Hepatocyte (in vitro differentiated cells): ENCODE measurements around the gene RTP1. TPM values are rescaled to one million over a fixed set of nuclear protein-coding genes. Genes with fewer than 3 reads are reported as not detected.

Experiments used
- DNase-seq: peaks from one replicate; pipeline ENCODE4 v3.0.0-alpha.2; 2016; ENCODE audit warnings: low spot score
- H2AFZ ChIP-seq: fragments of 200-600 bp; sonication (generic); 2 replicates; pipeline ENCODE4 v1.6.0; 2016; ENCODE audit warnings: antibody characterized with exemption, mild to moderate bottlenecking
- H3K27ac ChIP-seq: fragments of 200-600 bp; sonication (generic); 2 replicates; pipeline ENCODE4 v1.5.1; 2016; ENCODE audit warnings: mild to moderate bottlenecking
- H3K27me3 ChIP-seq: fragments of 200-600 bp; sonication (generic); 2 replicates; pipeline ENCODE4 v1.6.1; 2016
- H3K36me3 ChIP-seq: fragments of 200-600 bp; sonication (generic); replicated peaks from 2 replicates; pipeline ENCODE4 v1.5.1; 2016; ENCODE audit warnings: low read depth; ENCODE audit not compliant: insufficient read depth
- H3K4me1 ChIP-seq: fragments of 200-600 bp; sonication (generic); 2 replicates; pipeline ENCODE4 v1.5.1; 2016; ENCODE audit warnings: mild to moderate bottlenecking, moderate library complexity; ENCODE audit not compliant: insufficient read depth
- H3K4me2 ChIP-seq: fragments of 200-600 bp; sonication (generic); 2 replicates; pipeline ENCODE4 v1.6.0; 2016
- H3K4me3 ChIP-seq: fragments of 200-600 bp; sonication (generic); 2 replicates; pipeline ENCODE4 v1.5.1; 2016; ENCODE audit warnings: mild to moderate bottlenecking
- H3K79me2 ChIP-seq: fragments of 200-600 bp; sonication (generic); 2 replicates; pipeline ENCODE4 v1.6.0; 2017; ENCODE audit warnings: mild to moderate bottlenecking
- H3K9me2 ChIP-seq: fragments of 200-600 bp; sonication (generic); replicated peaks from 2 replicates; pipeline ENCODE4 v1.6.0; 2017; ENCODE audit warnings: mild to moderate bottlenecking; ENCODE audit not compliant: insufficient read depth
- H3K9me3 ChIP-seq: fragments of 200-600 bp; sonication (generic); 2 replicates; pipeline ENCODE4 v1.5.1; 2016; ENCODE audit warnings: low read depth, mild to moderate bottlenecking
- H4K20me1 ChIP-seq: fragments of 200-600 bp; sonication (generic); 2 replicates; pipeline ENCODE4 v1.6.0; 2016; ENCODE audit warnings: mild to moderate bottlenecking; ENCODE audit not compliant: insufficient read depth, poor library complexity, severe bottlenecking
- CTCF ChIP-seq: fragments of 200-600 bp; sonication (generic); IDR thresholded peaks from 2 replicates; pipeline ENCODE4 v1.5.1; 2016; ENCODE audit warnings: antibody characterized with exemption, mild to moderate bottlenecking; ENCODE audit not compliant: poor library complexity
- EZH2 ChIP-seq: fragments of 200-600 bp; sonication (generic); IDR thresholded peaks from 2 replicates; pipeline ENCODE4 v1.6.1; 2016; ENCODE audit warnings: antibody characterized with exemption, mild to moderate bottlenecking, borderline replicate concordance
- EZH2phosphoT487 ChIP-seq: fragments of 200-600 bp; sonication (generic); IDR thresholded peaks from one replicate; pipeline ENCODE4 v1.6.1; 2018; ENCODE audit warnings: antibody characterized with exemption, mild to moderate bottlenecking, low read depth, moderate library complexity; ENCODE audit not compliant: unreplicated experiment, severe bottlenecking
- WGBS: methylation state at CpG from one replicate; pipeline ENCODE4 v1.1.6; 2016; ENCODE audit warnings: low lambda C conversion rate; ENCODE audit errors: missing lambda C conversion rate; 5-methylcytosine and 5-hydroxymethylcytosine counted together
- polyA plus RNA-seq: library from polyadenylated mRNA; unstranded; fragments of >200 nt; fragmentation: Nextera tagmentation; extraction: Ambion mirVana; gene quantifications from 2 replicates; pipeline ENCODE4 v1.2.1, GENCODE V29; 2016
- total RNA-seq: library from RNA; depleted of rRNA; stranded (reverse); fragments of >200 nt; gene quantifications from 2 replicates; pipeline ENCODE4 v1.2.3, GENCODE V29; 2014

The RTP1 gene
- total and polyA plus RNA-seq, 2 experiments from 2014 or later: not detected

- Histone ChIP-seq H2AFZ (no peak overlapping the region), H3K27ac (no peak overlapping the region), H3K27me3 (no peaks in the 10 kb centered on the region), H3K9me3 (no peaks in the 10 kb centered on the region), H3K36me3 (no peaks in the 10 kb centered on the region), H3K79me2 (no peaks in the 10 kb centered on the region), H3K4me2 (no peak overlapping the region), H3K4me1 (no peaks in the 10 kb centered on the region), H3K9me2 (no peaks in the 10 kb centered on the region), H4K20me1 (no peaks in the 10 kb centered on the region), H3K4me3 (no peak overlapping the region)
- DNase-seq: no peak
- TF ChIP-seq CTCF: no peak
- no peak for TF ChIP-seq EZH2phosphoT487
- no peak for TF ChIP-seq EZH2
- WGBS: 89% methylated on average over 2 of the region's 2 CpGs
Measured at GRCh38 chr3:187228740-187229139, 31.5 kb downstream of the RTP1 start.

GRCh38 chr3:187230011-187230410, 32.7 kb downstream of the RTP1 start:
- no peaks in the 10 kb centered on the region for H4K20me1 ChIP-seq
- H3K9me2 ChIP-seq: no peaks in the 10 kb centered on the region
- TF ChIP-seq CTCF (no peak), EZH2 (no peak), EZH2phosphoT487 (no peak)
- no peak overlapping the region for H3K4me3 ChIP-seq
- no peak overlapping the region for H2AFZ ChIP-seq
- H3K27ac ChIP-seq: no peak overlapping the region
- no peaks in the 10 kb centered on the region for H3K4me1 ChIP-seq
- no peaks in the 10 kb centered on the region for H3K9me3 ChIP-seq
- no peak overlapping the region for H3K4me2 ChIP-seq
- no peak for DNase-seq
- 94% methylated on average over 1 of the region's 1 CpG for WGBS
- no peaks in the 10 kb centered on the region for H3K27me3 ChIP-seq
- no peaks in the 10 kb centered on the region for H3K36me3 ChIP-seq
- no peaks in the 10 kb centered on the region for H3K79me2 ChIP-seq

- H3K9me2 ChIP-seq: no peaks in the 10 kb centered on the region
- 100% methylated on average over 1 of the region's 1 CpG for WGBS
Measured at GRCh38 chr3:187236962-187237361, 39.7 kb downstream of the RTP1 start.

More at GRCh38 chr3:187236962-187237361, 39.7 kb downstream of the RTP1 start:
- no peak overlapping the region for H2AFZ ChIP-seq
- H3K9me3 ChIP-seq: no peaks in the 10 kb centered on the region
- H3K79me2 ChIP-seq: no peaks in the 10 kb centered on the region
- H3K4me2 ChIP-seq: no peak overlapping the region
- H3K4me1 ChIP-seq: no peaks in the 10 kb centered on the region
- no peaks in the 10 kb centered on the region for H4K20me1 ChIP-seq
- no peak overlapping the region for H3K4me3 ChIP-seq
- no peak for DNase-seq
- no peaks in the 10 kb centered on the region for H3K36me3 ChIP-seq
- H3K27ac ChIP-seq: no peak overlapping the region
- TF ChIP-seq CTCF (no peak), EZH2 (no peak), EZH2phosphoT487 (no peak)
- H3K27me3 ChIP-seq: no peaks in the 10 kb centered on the region
